C4-2B (cell line): ENCODE measurements around the gene TUBAL3.

Experiments used
- H3K27ac ChIP-seq: fragments of 450-650 bp; 2 replicates; pipeline ENCODE4 v1.5.1; 2017
- ZFX ChIP-seq: fragments of 450-650 bp; IDR thresholded peaks from 2 replicates; pipeline ENCODE4 v1.6.1; 2017
- TF ChIP-seq, protein P1 (sequence below): fragments of 450-650 bp; conservative IDR thresholded peaks from 2 replicates; pipeline ENCODE4 v1.5.1; 2017; ENCODE audit warnings: mild to moderate bottlenecking

Gene TUBAL3

DNA sequence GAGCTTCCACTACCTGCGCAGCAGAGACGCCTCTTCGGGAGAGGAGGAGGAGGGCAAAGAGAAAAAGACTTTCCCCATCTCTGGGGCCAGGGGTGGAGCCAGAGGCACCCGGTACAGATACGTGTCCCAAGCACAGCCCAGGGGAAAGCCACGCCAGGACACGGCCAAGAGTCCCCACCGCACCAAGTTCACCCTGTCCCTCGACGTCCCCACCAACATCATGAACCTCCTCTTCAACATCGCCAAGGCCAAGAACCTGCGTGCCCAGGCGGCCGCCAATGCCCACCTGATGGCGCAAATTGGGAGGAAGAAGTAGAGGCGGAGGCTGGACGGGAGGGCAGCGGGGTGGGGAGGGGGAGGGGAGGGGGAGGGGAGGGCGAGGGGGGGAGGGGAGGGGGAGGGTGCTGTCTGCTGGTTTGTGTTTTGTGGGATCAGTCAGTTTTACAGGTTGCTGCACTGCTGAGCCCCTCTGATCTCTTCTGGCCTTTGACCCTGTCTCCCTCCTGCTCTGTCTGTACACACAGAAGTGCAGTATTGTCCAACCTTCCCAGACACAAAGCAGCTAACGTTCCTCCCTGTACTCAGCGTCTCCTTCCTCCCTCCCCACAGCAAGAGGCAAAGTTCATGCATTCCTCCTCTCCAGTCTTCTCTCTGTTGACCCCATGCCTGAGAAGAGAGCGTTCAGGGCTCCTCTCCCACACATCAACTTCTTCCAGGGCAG, 30.6 kb downstream of the TUBAL3 start:
- H3K27ac ChIP-seq: no peak overlapping the region
- TF ChIP-seq, protein P1, sequence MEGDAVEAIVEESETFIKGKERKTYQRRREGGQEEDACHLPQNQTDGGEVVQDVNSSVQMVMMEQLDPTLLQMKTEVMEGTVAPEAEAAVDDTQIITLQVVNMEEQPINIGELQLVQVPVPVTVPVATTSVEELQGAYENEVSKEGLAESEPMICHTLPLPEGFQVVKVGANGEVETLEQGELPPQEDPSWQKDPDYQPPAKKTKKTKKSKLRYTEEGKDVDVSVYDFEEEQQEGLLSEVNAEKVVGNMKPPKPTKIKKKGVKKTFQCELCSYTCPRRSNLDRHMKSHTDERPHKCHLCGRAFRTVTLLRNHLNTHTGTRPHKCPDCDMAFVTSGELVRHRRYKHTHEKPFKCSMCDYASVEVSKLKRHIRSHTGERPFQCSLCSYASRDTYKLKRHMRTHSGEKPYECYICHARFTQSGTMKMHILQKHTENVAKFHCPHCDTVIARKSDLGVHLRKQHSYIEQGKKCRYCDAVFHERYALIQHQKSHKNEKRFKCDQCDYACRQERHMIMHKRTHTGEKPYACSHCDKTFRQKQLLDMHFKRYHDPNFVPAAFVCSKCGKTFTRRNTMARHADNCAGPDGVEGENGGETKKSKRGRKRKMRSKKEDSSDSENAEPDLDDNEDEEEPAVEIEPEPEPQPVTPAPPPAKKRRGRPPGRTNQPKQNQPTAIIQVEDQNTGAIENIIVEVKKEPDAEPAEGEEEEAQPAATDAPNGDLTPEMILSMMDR: no peak

DNA sequence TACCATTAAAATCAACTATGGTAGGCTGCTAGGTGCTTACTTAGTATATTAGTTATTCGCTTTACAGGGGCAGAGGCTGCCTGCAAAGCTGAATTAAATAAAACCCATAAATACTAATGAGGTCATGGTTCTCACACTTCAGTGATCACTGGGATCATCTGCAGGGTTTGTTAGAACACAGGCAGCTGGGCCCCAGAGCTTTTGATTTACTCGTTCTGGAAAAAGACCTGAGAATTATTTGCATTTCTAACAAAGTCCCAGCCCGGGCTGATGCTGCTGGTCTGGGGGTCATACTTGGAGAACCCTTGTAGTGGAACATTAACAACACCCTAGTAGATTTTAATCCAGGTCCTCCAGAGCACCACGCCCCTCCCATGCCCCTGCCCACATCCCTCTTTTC, 31.3 kb downstream of the TUBAL3 start:
- no peak overlapping the region for H3K27ac ChIP-seq
- TF ChIP-seq, protein P1: no peak
- TF ChIP-seq ZFX: no peak

DNA sequence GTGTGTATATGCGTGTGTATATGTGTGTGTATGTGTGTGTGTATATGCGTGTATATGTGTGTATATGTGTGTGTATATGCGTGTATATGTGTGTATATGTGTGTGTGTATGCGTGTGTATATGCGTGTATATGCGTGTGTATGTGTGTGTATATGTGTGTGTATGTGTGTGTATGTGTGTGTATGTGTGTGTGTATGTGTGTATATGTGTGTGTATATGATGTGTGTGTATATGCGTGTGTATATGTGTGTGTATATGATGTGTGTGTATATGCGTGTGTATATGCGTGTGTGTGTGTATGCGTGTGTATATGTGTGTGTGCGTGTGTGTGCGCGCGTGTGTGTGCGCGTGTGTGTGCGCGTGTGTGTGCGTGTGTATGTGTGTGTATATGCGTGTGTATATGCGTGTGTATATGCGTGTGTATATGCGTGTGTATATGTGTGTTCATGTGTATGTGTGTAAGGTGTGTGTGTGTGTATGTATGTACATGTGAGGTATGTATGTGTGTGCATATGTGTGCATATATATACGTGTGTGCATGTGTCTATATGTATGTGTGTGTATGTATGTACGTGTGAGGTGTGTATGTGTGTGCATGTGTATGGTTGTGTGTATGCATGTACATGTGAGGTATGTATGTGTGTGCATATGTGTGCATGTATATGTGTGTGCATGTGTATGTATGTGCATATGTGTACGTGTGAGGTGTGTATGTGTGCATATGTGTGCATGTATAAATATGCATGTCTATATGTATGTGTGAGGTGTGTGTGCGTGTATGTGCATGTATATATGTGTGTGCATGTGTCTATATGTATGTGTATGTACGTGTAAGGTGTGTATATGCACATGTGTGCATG, 33.9 kb downstream of the TUBAL3 start:
- no peak for TF ChIP-seq ZFX
- TF ChIP-seq, protein P1: no peak
- H3K27ac ChIP-seq: no peak overlapping the region

DNA sequence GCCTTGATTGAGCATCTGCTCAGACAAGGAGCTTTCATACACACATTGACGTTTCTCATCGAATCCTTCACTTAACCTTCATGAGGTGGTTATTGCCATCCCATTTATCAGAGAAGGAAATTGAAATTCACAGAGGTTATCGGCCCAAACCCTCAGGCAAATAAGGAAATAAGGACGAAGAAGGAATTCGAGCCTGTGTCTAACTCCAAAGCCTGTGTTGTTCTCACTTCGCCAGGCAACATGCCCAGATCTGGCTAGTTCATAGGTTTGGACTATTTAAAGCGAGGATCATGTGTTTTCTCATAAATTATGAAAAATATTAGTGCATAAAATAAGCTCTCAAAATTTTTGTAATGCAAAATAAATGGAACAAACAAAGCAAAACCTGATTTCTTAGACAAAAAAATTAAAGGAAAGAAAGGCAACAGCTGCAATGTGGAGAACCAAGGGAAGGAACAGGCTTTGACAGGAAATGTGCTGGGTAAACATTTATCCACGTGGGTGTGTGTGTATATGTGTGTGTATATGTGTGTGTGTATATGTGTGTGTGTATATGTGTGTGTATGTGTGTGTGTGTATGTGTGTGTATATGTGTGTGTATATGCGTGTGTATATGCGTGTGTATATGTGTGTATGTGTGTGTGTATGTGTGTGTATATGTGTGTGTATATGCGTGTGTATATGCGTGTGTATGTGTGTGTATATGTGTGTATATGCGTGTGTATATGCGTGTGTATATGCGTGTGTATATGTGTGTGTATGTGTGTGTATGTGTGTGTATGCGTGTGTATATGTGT, 35.1 kb downstream of the TUBAL3 start:
- no peak overlapping the region; the same call in 1 of the 2 replicates for H3K27ac ChIP-seq
- no peak for TF ChIP-seq ZFX
- TF ChIP-seq, protein P1: no peak

DNA sequence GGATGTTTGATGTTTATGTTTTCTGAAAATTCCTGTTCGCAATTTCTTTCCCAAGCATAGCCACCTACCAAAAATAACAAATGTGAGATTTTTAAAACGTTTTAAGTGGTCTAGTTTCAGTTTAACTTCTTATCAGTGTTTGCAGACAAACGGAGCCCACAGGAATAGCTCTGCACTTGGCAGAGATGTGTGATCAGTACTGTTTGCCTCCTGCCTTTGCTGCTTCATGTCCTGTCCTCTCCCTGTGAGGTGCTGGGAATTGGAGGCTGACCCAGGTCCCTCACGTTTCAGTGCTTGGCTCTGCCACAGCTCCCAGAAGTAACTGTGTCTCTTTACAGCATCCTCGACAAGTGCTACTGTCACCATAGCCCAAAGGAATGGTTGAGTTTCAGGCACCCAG, 38.7 kb downstream of the TUBAL3 start:
- no peak for TF ChIP-seq ZFX
- H3K27ac ChIP-seq: no peak overlapping the region

DNA sequence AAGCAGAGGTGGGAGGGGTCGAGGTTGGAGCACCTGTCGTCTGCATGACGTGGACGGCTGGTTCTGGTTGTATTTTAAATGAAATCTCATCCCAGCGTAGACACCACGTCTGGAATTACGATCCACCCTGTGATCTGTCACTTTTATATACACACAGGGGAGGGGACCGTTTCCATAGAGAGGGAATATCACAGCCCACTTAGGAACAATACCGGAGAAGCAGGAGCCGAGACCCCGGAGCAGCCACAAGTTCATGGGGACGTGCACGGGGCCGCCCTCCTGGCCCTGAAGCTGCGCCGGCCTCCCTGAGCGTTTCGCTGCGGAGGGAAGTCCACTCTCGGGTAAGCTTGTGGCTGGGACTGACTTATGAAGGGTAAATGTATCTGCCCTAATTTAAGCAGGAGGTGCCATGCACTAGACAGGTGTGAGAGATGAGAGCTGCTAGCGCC, 39.7 kb downstream of the TUBAL3 start, which contains the start of gene UCN3:
Gene UCN3 (plus strand): TSS at position 77 of the 449 bp plus-strand sequence. CDS start 8,755 bp downstream, outside the sequence.
- TF ChIP-seq, protein P1: no peak
- no peak for TF ChIP-seq ZFX

DNA sequence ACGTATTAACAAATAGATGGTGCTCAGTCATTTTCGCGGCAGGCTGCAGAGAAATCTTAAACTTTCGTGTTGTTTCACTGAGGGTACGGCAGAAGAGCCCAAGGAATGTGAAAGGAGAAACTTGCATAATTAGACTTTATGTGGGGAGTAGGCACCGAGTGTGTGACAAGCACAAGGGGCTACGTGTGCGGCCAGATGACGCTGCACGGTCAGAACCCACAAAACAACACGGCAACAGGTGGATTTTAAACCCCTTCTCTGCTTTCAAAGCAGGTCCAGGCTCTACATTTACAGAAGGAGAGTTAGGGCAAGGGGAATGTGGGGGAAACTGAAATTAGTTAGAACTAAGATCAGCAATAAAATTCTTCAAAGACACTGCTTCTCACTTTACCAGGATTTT, 40.3 kb downstream of the TUBAL3 start:
- no peak overlapping the region for H3K27ac ChIP-seq
- TF ChIP-seq, protein P1: no peak
- no peak for TF ChIP-seq ZFX

More for the DNA sequence above, 39.7 kb downstream of the TUBAL3 start, which contains the start of gene UCN3:
- no peak within 1 kb of the TSS for H3K27ac ChIP-seq
